ENCODE results near the gene TGM1.

DNA sequence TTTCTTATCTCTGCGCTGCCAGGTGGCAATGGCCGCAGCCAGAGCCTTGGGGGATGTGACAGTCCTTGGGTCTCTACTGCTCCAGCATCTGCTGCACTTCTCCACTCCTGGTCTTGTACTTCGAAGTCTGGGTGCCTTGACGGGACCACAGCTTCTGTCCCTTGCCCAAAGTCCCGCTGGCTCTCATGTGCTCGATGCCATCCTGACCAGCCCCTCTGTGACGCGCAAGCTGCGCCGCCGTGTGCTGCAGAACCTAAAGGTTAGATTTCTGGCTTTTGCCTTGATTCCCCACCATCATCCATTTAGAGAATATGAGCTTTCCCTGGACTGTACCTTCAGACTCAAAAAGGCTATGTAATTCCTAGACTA, 41.0 kb upstream of the TGM1 start:
- TF ChIP-seq, protein P1, sequence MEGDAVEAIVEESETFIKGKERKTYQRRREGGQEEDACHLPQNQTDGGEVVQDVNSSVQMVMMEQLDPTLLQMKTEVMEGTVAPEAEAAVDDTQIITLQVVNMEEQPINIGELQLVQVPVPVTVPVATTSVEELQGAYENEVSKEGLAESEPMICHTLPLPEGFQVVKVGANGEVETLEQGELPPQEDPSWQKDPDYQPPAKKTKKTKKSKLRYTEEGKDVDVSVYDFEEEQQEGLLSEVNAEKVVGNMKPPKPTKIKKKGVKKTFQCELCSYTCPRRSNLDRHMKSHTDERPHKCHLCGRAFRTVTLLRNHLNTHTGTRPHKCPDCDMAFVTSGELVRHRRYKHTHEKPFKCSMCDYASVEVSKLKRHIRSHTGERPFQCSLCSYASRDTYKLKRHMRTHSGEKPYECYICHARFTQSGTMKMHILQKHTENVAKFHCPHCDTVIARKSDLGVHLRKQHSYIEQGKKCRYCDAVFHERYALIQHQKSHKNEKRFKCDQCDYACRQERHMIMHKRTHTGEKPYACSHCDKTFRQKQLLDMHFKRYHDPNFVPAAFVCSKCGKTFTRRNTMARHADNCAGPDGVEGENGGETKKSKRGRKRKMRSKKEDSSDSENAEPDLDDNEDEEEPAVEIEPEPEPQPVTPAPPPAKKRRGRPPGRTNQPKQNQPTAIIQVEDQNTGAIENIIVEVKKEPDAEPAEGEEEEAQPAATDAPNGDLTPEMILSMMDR (conservative IDR thresholded peaks at IDR 0.05 in 1 of 2, IDR thresholded peaks at IDR 0.05 in 1 of 2; ENCODE audit: low read depth in 1 of 2, low read length in 2 of 2) = no peak
- TF ChIP-seq EZH2 (IDR thresholded peaks at IDR 0.05; ENCODE audit: low read length, missing control alignments) = no peak
